Osteocyte (in vitro differentiated cells): ENCODE measurements around the gene KIF24. TPM values are rescaled to one million over a fixed set of nuclear protein-coding genes. Genes with fewer than 3 reads are reported as not detected.
"Not testable (repeated sequence)": the region's sequence is repeated elsewhere in the genome, so short reads cannot be mapped to it uniquely, and the experiment has no call there.

ENCODE experiments used
- DNase-seq: peaks from one replicate; pipeline ENCODE4 v3.0.0; 2021; ENCODE audit warnings: mixed read lengths; ENCODE audit not compliant: unreplicated experiment; ENCODE audit errors: extremely low spot score
- H3K27ac Mint-ChIP-seq: one replicate; pipeline ENCODE4 v1.8.0; 2021; ENCODE audit warnings: mild to moderate bottlenecking, mixed read lengths; ENCODE audit not compliant: unreplicated experiment
- H3K27me3 Mint-ChIP-seq: one replicate; pipeline ENCODE4 v1.8.0; 2021; ENCODE audit warnings: mixed read lengths; ENCODE audit not compliant: unreplicated experiment
- H3K36me3 Mint-ChIP-seq: one replicate; pipeline ENCODE4 v1.8.0; 2021; ENCODE audit warnings: mixed read lengths; ENCODE audit not compliant: unreplicated experiment
- H3K4me1 Mint-ChIP-seq: one replicate; pipeline ENCODE4 v1.8.0; 2021; ENCODE audit warnings: mixed read lengths; ENCODE audit not compliant: unreplicated experiment
- H3K4me3 Mint-ChIP-seq: one replicate; pipeline ENCODE4 v1.8.0; 2021; ENCODE audit warnings: mild to moderate bottlenecking, moderate library complexity, mixed read lengths; ENCODE audit not compliant: unreplicated experiment
- H3K9me3 Mint-ChIP-seq: one replicate; pipeline ENCODE4 v1.8.0; 2021; ENCODE audit warnings: mixed read lengths; ENCODE audit not compliant: unreplicated experiment
- total RNA-seq: library from RNA; stranded (reverse); gene quantifications from 2 replicates; pipeline ENCODE4 v1.2.1, GENCODE V29; 2021
- TF ChIP-seq, protein P1 (sequence below): fragments of 200-600 bp; sonication (generic); IDR thresholded peaks from 2 replicates; pipeline ENCODE4 v1.5.0; 2021; ENCODE audit warnings: antibody characterized with exemption, mild to moderate bottlenecking, moderate library complexity

KIF24 gene
- total RNA-seq, 1 donor from 2014 or later: 1.4 TPM

- Mint-ChIP-seq H3K4me3 (no peak overlapping the region), H3K36me3 (no peaks in the 10 kb centered on the region), H3K27me3 (no peaks in the 10 kb centered on the region), H3K4me1 (peaks cover 9% of the 10 kb centered on the region), H3K27ac (no peak overlapping the region), H3K9me3 (no peaks in the 10 kb centered on the region)
- no peak for DNase-seq
- TF ChIP-seq, protein P1, sequence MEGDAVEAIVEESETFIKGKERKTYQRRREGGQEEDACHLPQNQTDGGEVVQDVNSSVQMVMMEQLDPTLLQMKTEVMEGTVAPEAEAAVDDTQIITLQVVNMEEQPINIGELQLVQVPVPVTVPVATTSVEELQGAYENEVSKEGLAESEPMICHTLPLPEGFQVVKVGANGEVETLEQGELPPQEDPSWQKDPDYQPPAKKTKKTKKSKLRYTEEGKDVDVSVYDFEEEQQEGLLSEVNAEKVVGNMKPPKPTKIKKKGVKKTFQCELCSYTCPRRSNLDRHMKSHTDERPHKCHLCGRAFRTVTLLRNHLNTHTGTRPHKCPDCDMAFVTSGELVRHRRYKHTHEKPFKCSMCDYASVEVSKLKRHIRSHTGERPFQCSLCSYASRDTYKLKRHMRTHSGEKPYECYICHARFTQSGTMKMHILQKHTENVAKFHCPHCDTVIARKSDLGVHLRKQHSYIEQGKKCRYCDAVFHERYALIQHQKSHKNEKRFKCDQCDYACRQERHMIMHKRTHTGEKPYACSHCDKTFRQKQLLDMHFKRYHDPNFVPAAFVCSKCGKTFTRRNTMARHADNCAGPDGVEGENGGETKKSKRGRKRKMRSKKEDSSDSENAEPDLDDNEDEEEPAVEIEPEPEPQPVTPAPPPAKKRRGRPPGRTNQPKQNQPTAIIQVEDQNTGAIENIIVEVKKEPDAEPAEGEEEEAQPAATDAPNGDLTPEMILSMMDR: no peak
Observed at GRCh38 chr9:34366365-34366764, 37.3 kb upstream of the KIF24 start.

DNA sequence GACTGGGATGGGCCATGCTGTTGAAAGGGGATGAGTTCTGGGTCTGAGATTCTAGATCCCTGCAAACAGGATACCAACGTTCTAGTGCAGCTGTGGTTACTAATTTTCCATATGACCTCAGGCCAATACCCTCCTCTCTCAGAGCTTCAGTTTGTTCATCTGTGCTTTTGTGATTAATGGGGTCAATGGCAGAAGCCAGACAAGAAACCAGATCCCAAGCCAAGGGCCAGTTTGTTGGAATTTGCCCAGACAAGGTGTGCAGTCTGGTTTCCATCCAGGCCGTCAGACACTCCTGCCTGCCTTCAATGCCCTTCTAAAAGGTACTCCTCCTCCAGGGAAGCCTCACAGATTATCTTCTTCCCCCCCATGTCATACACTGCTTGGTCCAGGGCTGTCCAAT, 36.2 kb upstream of the KIF24 start:
- H3K36me3 Mint-ChIP-seq: no peaks in the 10 kb centered on the region
- peaks cover 9% of the 10 kb centered on the region for H3K4me1 Mint-ChIP-seq
- H3K27me3 Mint-ChIP-seq: no peaks in the 10 kb centered on the region
- no peaks in the 10 kb centered on the region for H3K9me3 Mint-ChIP-seq
- no peak overlapping the region for H3K27ac Mint-ChIP-seq
- H3K4me3 Mint-ChIP-seq: no peak overlapping the region
- TF ChIP-seq, protein P1: no peak
- DNase-seq: no peak

GRCh38 chr9:34363619-34364351, 34.7 kb upstream of the KIF24 start:
- Mint-ChIP-seq H3K36me3 (no peaks in the 10 kb centered on the region), H3K4me3 (no peak overlapping the region)

GRCh38 chr9:34362614-34363214, 33.6 kb upstream of the KIF24 start:
- H3K27me3 Mint-ChIP-seq: no peaks in the 10 kb centered on the region
- peaks cover 4% of the 10 kb centered on the region for H3K36me3 Mint-ChIP-seq

More at GRCh38 chr9:34363619-34364351, 34.7 kb upstream of the KIF24 start:
- TF ChIP-seq, protein P1: no peak
- H3K9me3 Mint-ChIP-seq: no peaks in the 10 kb centered on the region
- no peak overlapping the region for H3K27ac Mint-ChIP-seq
- no peaks in the 10 kb centered on the region for H3K27me3 Mint-ChIP-seq
- no peak for DNase-seq
- peaks cover 9% of the 10 kb centered on the region for H3K4me1 Mint-ChIP-seq

GRCh38 chr9:34352957-34353356, 23.9 kb upstream of the KIF24 start:
- H3K4me3 Mint-ChIP-seq, H3K36me3 Mint-ChIP-seq, H3K27ac Mint-ChIP-seq, H3K27me3 Mint-ChIP-seq, H3K4me1 Mint-ChIP-seq, DNase-seq: not testable (repeated sequence)
- peaks cover 12% of the 10 kb centered on the region for H3K9me3 Mint-ChIP-seq

More at GRCh38 chr9:34362614-34363214, 33.6 kb upstream of the KIF24 start:
- Mint-ChIP-seq H3K27ac (no peak overlapping the region), H3K4me1 (peaks cover 9% of the 10 kb centered on the region), H3K4me3 (no peak overlapping the region), H3K9me3 (peaks cover 7% of the 10 kb centered on the region)
- DNase-seq: no peak
- TF ChIP-seq, protein P1: no peak

- not testable (repeated sequence) for H3K27me3 Mint-ChIP-seq, H3K4me1 Mint-ChIP-seq, H3K4me3 Mint-ChIP-seq, H3K27ac Mint-ChIP-seq, H3K36me3 Mint-ChIP-seq, H3K9me3 Mint-ChIP-seq, DNase-seq
Observed at GRCh38 chr9:34352122-34352652, 23.1 kb upstream of the KIF24 start.
